ENCODE data around the gene RALGAPA2. TPM values are rescaled to one million over a fixed set of nuclear protein-coding genes. Genes with fewer than 3 reads are reported as not detected.

The RALGAPA2 gene
- total RNA-seq, 4 donors from 2014 or later, result 25.9 to 48.9 (median 38.6) TPM

- no peak for TF ChIP-seq POLR2A (IDR thresholded peaks at IDR 0.05)
- no peak for TF ChIP-seq CTCF (IDR thresholded peaks at IDR 0.05)
- no peaks in the 10 kb centered on the region for H3K9me3 ChIP-seq
- no peak for DNase-seq
- no peaks in the 10 kb centered on the region for H3K27me3 ChIP-seq
- intact Hi-C loops (cut with DNase I; ENCODE audit: low total_unique reads), result no loop called here
- no peak overlapping the region for H3K27ac ChIP-seq
- H3K4me3 ChIP-seq, result no peak overlapping the region
- no peaks in the 10 kb centered on the region for H3K36me3 ChIP-seq
- no peaks in the 10 kb centered on the region for H3K4me1 ChIP-seq
Measured at GRCh38 chr20:20455926-20456325, 256.5 kb downstream of the RALGAPA2 start.

- intact Hi-C loops (cut with DNase I; ENCODE audit: low total_unique reads), result no loop called here
- Histone ChIP-seq H3K27me3 (no peaks in the 10 kb centered on the region), H3K9me3 (no peaks in the 10 kb centered on the region), H3K4me3 (no peak overlapping the region), H3K36me3 (no peaks in the 10 kb centered on the region), H3K4me1 (no peaks in the 10 kb centered on the region), H3K27ac (no peak overlapping the region)
- DNase-seq, result no peak
- TF ChIP-seq POLR2A (IDR thresholded peaks at IDR 0.05) (no peak), CTCF (IDR thresholded peaks at IDR 0.05) (no peak)
Measured at GRCh38 chr20:20454850-20455627, 257.4 kb downstream of the RALGAPA2 start.

GRCh38 chr20:20454367-20454766 lies 258.1 kb downstream of the RALGAPA2 start:
- no peaks in the 10 kb centered on the region for H3K27me3 ChIP-seq
- no peaks in the 10 kb centered on the region for H3K36me3 ChIP-seq
- DNase-seq, result no peak
- no peaks in the 10 kb centered on the region for H3K9me3 ChIP-seq
- TF ChIP-seq CTCF (IDR thresholded peaks at IDR 0.05), result no peak
- TF ChIP-seq POLR2A (IDR thresholded peaks at IDR 0.05), result no peak
- H3K4me1 ChIP-seq, result no peaks in the 10 kb centered on the region
- H3K27ac ChIP-seq, result no peak overlapping the region
- H3K4me3 ChIP-seq, result no peak overlapping the region
- intact Hi-C loops (cut with DNase I; ENCODE audit: low total_unique reads), result no loop called here

DNA sequence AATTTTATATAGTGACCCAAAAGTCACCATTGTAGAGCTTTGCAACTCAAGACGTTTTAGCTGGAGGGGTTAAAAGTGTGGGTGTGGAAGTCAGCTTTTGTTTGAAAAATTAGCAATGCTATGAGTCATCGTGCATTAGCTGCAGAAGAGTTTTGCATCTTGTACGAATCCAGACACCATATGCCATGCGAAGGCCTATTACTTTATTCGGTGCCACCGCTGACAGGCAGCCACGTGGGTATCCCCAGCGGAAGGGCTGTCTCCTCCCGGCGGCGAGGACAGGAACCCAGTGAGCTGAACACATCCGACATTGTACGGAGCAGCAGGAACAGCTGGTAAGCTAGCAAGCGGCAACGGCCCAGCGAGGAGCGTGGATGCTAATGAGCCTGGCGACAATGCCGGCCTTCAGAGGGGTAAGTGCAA lies 260.2 kb downstream of the RALGAPA2 start:
- Histone ChIP-seq H3K36me3 (no peaks in the 10 kb centered on the region), H3K4me1 (no peaks in the 10 kb centered on the region), H3K27me3 (no peaks in the 10 kb centered on the region), H3K9me3 (no peaks in the 10 kb centered on the region), H3K27ac (no peak overlapping the region), H3K4me3 (no peak overlapping the region)
- TF ChIP-seq POLR2A (IDR thresholded peaks at IDR 0.05), result no peak
- TF ChIP-seq CTCF (IDR thresholded peaks at IDR 0.05), result no peak
- intact Hi-C loops (cut with DNase I; ENCODE audit: low total_unique reads), result no loop called here
- peak in 1 of 2 donors; percentile 27 for DNase-seq

DNA sequence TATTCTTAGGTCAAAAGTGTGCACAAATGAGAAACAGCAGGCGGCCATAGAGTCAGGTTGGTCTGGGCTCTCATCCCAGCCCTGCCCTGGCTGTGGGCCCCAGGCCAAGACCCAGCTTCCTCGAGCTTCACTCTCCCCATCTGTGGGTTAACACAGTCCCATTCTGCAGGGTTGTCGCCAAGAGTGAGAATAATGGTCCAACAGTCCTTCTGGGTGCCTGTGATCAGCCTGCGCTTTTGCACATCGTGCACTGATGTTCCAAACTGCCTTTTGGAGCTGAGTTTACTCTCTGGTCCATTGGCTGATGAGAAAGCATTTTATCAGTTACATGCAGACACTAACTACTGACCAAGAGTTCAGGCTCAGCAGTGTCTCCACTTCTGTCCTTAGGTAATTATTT lies 261.9 kb downstream of the RALGAPA2 start:
- intact Hi-C loops (cut with DNase I; ENCODE audit: low total_unique reads), result no loop called here
- no peaks in the 10 kb centered on the region for H3K9me3 ChIP-seq

More for the DNA sequence above, 261.9 kb downstream of the RALGAPA2 start:
- TF ChIP-seq CTCF (IDR thresholded peaks at IDR 0.05), result no peak
- no peak for TF ChIP-seq POLR2A (IDR thresholded peaks at IDR 0.05)
- H3K36me3 ChIP-seq, result no peaks in the 10 kb centered on the region
- DNase-seq, result no peak
- H3K4me3 ChIP-seq, result no peak overlapping the region
- no peaks in the 10 kb centered on the region for H3K27me3 ChIP-seq
- H3K4me1 ChIP-seq, result no peaks in the 10 kb centered on the region
- no peak overlapping the region for H3K27ac ChIP-seq
